GM21360 (cell line): ENCODE results near the gene EGF.
"Not testable (repeated sequence)": the region's sequence is repeated elsewhere in the genome, so short reads cannot be mapped to it uniquely, and the experiment has no call there.

Source experiments
- ATAC-seq: cut with Tn5 transposase; IDR thresholded peaks from one replicate; pipeline ENCODE4 v1.9.1; 2021; ENCODE audit warnings: mild to moderate bottlenecking, moderate library complexity; ENCODE audit not compliant: unreplicated experiment

The EGF gene

DNA sequence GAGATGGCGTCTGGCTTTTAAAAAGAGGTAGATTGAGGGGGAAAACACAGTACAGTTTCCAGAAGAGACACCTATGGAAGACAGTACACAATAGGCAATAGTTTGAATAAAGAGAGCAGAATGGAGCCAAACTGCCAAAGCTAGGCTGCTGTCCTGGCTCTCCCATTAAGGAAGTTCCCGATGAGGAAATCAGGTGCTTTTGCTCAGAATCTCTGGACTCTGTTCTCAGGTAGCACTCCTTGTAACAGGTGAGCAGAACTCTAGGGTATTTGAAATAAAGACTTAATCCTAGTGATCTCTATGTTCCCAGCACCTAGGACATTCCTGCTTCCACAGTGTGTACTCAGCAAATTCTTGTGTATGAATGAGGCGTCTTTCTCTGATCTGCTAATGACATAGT is 1.6 kb downstream of the EGF start:
- no peak for ATAC-seq

DNA sequence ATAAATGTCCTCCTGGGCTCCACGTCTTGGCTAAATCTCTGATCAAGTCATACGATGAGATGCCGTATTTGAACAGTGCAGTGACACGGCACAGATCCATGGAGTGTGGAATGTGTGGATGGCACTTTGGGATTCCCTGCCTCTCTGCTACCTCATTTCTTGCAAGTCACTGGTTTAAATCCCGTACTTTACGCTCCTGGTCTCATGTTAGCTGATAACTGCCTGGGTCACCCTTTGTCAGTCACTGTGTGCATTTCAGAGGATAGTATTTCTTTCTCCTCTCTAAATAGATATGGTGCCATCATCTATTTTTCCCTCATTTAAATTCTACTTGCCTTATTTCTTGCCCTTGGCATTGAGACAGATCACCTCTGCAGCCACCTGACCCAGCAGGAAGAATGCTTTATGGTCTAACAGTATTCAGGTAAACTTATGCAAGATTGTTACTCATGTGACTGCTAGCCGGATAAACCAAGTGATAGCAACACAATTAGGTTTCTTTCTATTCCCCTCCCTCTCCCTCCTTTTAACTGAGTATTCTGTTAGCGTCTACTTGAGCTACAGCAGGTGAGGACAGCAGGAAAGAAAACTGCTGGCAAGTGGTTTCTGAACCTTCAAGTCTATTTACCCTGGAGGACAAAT is 2.8 kb downstream of the EGF start:
- ATAC-seq = no peak

DNA sequence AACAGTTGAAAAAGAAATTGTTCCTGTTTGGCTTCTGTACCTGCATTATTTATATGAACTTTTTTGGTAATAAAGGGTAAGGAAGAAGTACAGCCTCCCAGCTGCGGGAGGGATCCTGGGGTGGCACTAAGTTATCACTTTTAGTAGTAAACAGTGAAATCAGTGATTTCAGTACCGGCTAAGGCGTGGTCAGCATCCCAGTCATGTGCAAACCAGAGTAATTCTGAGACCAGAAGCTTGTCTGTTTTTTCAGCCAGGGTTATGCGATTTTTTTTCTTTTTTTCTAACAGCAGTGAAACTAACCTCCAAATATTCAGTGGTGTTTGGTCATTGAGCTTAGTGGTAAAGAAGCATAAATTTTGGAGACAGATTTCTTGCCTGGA is 3.3 kb downstream of the EGF start:
- ATAC-seq = no peak

- ATAC-seq = no peak
Measured at GRCh38 chr4:109921384-109921808, 8.7 kb downstream of the EGF start.

DNA sequence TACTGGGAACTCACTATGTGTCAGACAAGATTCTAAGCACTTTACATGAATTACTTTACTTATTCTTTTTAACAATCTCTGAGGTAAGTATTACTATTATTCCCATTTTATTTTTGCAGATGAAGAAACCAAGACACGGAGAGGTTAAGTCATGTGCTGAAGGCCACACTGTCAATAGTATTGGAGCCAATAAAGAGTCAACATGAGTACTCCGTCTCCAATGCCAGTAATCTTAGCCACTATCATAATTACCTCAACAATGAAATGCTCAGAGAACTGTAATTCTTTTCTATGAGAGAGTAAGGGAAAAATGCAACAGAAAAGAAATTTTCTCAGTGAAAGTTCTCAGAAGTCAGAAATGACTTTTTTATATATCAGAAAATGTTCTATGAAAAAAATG is 12.7 kb downstream of the EGF start:
- ATAC-seq = no peak

- no peak for ATAC-seq
Measured at GRCh38 chr4:109928327-109929045, 15.8 kb downstream of the EGF start.

GRCh38 chr4:109930464-109930863 is 17.8 kb downstream of the EGF start:
- no peak for ATAC-seq

DNA sequence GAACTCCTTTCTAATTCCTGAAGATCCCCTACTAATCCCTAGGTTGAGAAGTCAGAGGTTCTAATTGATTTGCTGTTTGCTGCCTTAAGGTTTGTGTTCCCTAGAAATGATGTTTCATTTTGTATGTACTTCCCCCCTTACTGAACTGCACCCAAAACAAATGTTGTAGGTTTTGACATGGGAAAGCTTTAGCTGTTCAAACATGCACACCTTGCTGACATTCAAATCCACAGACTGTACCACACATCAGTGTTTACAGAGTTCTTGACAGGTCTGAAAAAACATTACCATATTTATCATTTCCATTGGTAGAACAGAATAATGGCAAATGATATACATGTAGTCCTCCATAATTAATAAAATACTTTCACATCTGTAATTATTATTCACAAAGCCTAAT is 18.2 kb downstream of the EGF start:
- no peak for ATAC-seq

DNA sequence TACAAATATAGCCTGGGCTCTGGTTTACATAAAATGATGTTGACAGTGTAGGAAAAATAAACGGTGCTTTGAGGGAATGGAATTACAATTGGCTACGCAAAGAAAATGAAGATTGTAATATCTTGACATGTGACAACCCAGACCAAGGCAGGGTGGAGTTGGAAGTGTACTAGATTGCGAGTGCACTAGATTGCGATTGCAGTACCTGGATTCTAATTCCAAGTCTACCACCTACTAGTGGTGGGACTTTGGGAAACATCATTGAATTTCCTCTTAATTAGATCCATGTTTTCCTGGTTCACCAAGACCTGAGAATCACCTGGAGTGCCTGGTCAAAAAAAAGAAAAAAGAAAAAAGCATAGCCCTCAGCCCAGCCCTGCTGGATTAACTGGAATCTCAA is 18.6 kb downstream of the EGF start:
- no peak for ATAC-seq

- ATAC-seq = not testable (repeated sequence)
Measured at GRCh38 chr4:109937352-109937751, 24.7 kb downstream of the EGF start.

- no peak for ATAC-seq
Measured at GRCh38 chr4:109939190-109939589, 26.5 kb downstream of the EGF start.

GRCh38 chr4:109942292-109942926 is 29.7 kb downstream of the EGF start:
- no peak for ATAC-seq

- ATAC-seq = no peak
Measured at GRCh38 chr4:109943745-109944144, 31.1 kb downstream of the EGF start.

DNA sequence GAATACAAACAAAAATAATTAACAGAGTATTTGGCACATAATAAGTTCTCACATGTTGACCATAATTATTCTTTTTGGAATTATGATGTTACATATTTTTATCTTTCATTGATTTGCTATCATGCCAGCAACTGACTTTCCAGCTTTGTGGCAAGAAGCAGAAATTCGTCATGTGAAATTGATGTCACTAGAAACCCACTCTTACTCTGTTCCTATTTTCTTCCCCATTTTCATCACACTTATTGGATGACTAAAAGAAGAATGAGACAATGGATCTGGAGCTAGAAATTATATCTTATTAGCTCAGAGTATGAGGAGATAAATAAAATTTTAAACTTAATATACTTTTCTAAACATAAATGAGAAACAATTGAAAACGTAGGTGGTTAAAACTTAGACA is 31.9 kb downstream of the EGF start:
- no peak for ATAC-seq

DNA sequence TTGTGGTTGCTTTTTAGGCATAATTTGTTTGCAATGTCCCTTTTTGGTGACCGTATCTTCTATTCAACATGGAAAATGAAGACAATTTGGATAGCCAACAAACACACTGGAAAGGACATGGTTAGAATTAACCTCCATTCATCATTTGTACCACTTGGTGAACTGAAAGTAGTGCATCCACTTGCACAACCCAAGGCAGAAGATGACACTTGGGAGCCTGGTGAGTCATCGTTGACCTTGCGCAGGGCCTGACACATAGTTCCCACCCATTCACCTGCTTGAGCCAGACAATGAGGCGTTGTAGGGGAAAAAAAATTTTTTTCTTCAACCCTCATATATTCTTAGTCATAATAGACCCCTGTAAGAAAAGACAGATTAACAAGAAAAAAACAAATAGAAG is 32.4 kb downstream of the EGF start:
- no peak for ATAC-seq

GRCh38 chr4:109946120-109946519 is 33.4 kb downstream of the EGF start:
- ATAC-seq = no peak

DNA sequence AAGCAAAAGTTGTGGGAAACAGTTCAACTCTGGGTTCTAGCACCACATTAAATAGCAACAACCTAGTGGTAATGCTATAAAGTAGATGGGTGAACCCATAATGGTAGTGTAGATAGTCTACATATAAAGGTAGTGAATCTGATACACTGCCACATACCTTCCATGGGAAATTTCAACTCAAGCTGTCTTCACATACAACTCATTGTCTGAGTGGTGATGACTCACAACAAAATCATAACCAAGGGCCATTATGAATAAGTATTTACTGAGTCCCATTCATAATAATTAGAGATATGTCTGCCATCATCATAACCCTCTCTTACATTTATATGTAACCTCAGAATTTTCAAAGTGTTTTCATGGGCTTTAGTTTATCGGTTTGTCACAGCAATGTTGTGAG is 34.8 kb downstream of the EGF start:
- ATAC-seq = no peak

- no peak for ATAC-seq
Measured at GRCh38 chr4:109947918-109948317, 35.2 kb downstream of the EGF start.

- not testable (repeated sequence) for ATAC-seq
Measured at GRCh38 chr4:109949099-109949718, 36.5 kb downstream of the EGF start.

GRCh38 chr4:109952612-109953011 is 39.9 kb downstream of the EGF start:
- no peak for ATAC-seq

- ATAC-seq = no peak
Measured at GRCh38 chr4:109953556-109953955, 40.9 kb downstream of the EGF start.

- no peak for ATAC-seq
Measured at GRCh38 chr4:109955146-109955545, 42.5 kb downstream of the EGF start.
